Stimulated activated CD8-positive, alpha-beta memory T cell treated with anti-CD3 and anti-CD28 coated beads, Interleukin-15, amount 100 ng/mL, for 1 hour (primary cell): ENCODE measurements around the gene FGF7.
"Not testable (repeated sequence)": the region's sequence is repeated elsewhere in the genome, so short reads cannot be mapped to it uniquely, and the experiment has no call there.

Experiments
- DNase-seq: peaks from one replicate; pipeline ENCODE4 v3.0.0-alpha.2; 2020; ENCODE audit warnings: low read depth

FGF7 gene, protein sequence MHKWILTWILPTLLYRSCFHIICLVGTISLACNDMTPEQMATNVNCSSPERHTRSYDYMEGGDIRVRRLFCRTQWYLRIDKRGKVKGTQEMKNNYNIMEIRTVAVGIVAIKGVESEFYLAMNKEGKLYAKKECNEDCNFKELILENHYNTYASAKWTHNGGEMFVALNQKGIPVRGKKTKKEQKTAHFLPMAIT

GRCh38 chr15:49423021-49423420 is at the start of gene FGF7:
Gene FGF7 (plus strand): TSS chr15:49423242. CDS start chr15:49424298, 1,056 bp downstream.
- DNase-seq = no peak

- no peak for DNase-seq
Measured at GRCh38 chr15:49379996-49380395, 43.0 kb upstream of the FGF7 start.

GRCh38 chr15:49380912-49381311 is 42.1 kb upstream of the FGF7 start:
- no peak for DNase-seq

DNA sequence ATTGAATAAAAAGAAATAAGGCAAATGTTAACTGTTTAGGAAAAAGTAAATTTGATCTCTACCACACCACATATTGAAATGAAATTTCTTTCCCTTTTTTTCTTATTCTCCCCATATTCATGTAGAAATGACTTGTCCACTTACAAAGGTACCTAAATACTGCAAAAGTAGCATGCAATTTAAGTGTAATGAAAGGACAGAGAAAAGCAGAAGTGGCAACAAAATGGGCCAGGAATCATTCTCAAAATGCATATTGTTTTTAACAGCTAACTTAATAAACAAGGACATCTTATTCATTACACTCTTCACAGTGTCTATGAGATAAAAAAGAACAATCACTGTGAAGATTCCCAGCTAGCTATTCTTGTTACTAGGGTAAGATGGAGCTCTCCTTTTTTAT is 40.6 kb upstream of the FGF7 start:
- no peak for DNase-seq

GRCh38 chr15:49383266-49383665 is 39.8 kb upstream of the FGF7 start:
- DNase-seq = no peak

DNA sequence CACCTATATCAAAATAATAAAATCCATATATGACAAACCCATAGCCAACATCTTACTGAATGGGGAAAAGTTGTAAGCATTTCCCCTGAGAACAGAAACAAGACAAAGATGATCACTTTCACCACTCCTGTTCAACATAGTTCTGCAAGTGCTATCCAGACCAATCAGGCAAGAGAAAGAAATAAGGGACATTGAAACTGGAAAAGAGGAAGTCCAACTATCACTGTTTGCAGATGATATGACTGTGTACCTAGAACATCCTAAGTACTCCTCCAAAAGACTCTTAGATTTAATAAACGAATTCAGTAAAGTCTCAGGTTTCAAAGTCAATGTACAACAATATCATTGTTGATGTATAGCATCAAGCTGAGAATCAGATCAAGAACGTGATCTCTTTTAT is 35.6 kb upstream of the FGF7 start:
- DNase-seq = no peak

- not testable (repeated sequence) for DNase-seq
Measured at GRCh38 chr15:49402515-49403296, 20.3 kb upstream of the FGF7 start.

DNA sequence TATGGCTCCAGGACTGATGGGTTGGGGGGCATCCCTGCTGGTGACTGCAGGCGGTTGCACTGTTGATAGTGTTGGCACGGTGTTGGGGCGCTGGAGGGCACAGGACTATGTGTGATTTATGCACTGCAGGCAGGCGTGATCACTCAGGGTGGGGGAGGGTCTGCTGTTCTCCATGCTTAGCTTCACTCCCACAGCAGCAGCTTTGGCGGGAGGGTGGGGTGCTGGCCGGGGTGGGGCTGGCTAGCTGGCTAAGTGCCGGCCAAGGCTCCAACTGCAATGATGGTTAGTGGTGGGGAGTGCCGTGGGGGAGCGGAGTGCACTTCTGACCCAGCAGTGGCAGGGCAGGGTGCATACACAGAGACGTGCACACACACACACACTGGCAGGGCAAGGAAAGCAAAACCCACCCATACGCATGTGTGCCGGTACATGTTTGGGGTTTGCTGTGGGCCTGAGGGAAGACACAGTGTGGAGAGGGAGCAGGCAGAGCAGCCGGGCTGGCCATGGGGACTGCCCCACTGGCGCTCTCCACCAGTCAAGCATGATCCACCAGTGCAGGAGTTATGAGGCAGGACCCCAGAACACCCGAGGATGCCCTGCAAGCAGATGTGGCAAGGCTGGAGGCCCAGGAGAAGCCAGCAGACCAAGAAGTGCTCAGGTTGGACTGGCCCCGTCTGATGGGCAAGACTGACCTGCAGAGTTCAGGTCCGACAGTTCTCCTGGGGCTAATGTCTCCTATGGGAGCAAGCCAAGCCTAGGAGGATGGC is 16.5 kb upstream of the FGF7 start:
- no peak for DNase-seq

DNA sequence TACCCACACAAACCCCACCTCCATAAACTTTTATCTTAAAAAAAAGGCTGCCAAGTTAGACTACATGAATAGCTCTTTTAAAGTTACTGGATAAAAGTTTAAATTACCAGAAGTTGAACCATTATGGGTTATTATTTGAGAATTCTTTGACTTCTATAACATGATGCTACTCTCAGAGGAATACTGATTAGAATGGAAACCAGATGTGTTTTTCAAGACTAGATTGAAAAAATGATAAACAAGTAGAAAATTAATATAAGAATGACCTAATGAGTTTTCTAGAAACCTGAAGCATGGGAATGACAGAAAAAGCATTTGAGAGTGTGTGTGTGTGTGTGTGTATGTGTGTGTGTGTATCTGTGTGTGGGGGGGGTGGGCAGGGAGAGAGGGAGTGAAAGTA is 12.4 kb upstream of the FGF7 start:
- DNase-seq = no peak

GRCh38 chr15:49412797-49413196 is 10.2 kb upstream of the FGF7 start:
- no peak for DNase-seq

DNA sequence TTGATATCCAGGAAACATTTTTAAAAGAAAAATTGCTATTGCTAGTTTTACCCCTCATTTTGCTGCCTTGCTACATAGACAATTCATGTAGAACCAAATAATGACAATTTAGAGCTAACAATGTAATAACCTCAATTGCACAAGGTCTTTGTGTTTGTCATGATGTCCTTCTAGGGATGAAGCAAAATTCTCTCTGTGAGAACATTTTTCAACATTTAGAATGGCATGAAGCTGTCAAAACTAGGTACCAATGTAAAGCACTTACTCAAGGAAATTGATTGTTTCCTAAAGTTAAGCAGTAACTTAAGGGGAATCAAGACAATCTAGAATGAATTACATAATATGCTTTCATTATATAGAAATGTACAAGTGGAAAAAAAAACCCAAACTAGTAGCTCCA is 7.9 kb upstream of the FGF7 start:
- DNase-seq = no peak

DNA sequence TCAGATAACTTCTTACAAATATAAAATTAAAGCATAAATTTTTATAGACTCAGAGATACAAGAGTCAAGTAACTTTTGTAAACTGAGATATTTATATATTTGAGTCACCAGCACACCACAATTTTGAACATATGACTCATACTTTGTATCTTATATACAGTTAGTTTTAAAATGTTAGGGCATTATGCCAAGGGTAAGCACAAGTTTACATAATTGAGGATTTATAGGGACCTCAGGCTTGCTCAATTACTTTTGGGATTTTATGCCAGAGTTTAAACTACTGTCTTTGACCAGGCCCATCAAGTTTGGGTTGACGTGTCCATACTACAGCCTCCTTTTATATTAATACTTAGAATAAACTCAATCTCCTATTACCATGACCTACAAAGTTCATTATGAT is 7.4 kb upstream of the FGF7 start:
- no peak for DNase-seq

DNA sequence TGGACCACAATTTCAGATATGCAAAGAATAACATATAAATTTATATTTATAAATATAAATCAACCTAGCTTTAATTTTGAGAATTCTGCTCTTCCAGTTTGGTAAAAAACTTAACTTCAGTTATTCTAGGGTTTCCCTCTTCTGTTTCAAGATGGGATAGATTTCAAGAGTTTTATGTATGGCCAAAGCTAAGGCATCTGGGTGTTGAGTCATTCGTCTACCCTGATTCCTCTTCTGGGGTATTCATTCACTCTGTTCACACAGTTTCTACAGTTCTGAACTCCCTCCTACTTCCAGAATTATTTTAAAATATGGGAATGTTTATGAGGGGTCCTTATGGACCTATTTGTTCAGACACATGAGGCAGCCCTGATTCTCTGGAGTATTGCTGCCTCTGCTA is 4.2 kb upstream of the FGF7 start:
- DNase-seq = no peak

DNA sequence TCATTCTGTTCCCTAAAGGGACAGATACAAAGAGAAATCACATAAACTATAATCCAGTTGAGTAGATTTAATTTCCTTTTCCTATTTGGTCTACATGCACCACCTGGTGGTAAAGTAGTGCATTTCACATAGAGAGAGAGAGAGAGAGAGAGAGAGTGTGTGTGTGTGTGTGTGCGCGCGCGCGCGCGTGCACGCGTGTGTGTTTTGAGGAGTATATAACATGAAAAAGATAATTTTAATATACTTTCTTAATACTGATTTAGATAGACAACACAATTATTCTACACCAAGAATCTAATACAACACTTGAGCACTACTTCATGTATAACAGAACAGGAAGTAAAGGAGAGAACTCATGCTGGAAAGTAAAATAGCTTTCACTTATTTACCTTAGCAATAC is 1.1 kb upstream of the FGF7 start:
- DNase-seq = no peak

- no peak for DNase-seq
Measured at GRCh38 chr15:49423901-49424550, 984 bp downstream of the FGF7 start.

DNA sequence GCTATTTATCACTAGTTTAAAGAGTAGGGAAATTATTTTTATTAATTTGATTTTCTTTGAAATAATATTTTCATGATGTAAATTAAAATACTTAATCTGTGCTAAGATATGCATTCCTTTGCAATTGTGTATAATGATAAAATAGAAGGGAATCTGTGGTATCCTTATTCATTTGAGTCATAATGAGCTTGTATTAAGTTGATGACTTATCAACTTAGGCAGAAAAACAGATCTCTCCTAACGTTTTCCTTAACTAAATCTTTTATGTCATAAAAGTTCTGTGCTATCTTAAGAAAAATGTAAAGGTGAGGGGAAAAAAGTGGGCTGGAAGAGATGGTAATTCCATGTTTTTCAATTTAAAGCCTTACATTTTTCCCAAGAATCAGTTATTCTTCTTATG is 1.9 kb downstream of the FGF7 start:
- DNase-seq = no peak

DNA sequence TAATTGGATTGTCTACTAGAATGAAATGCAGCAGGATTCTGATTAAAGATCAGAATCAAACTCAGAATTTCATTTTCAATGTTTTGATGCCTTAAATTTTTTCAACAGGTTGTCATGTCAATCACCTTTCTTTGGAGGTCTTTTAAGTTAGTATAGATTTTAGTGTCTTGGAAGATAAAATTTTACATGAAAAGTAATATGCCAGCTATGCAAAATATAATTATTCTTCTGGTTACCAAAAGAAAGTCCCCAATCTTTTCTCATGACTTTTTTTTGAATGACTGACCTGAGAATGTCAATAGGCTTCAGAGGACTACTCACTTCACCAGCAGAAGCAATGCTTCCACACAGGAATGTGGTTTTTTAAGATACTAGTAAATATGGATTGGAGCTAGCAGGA is 4.3 kb downstream of the FGF7 start:
- DNase-seq = no peak

DNA sequence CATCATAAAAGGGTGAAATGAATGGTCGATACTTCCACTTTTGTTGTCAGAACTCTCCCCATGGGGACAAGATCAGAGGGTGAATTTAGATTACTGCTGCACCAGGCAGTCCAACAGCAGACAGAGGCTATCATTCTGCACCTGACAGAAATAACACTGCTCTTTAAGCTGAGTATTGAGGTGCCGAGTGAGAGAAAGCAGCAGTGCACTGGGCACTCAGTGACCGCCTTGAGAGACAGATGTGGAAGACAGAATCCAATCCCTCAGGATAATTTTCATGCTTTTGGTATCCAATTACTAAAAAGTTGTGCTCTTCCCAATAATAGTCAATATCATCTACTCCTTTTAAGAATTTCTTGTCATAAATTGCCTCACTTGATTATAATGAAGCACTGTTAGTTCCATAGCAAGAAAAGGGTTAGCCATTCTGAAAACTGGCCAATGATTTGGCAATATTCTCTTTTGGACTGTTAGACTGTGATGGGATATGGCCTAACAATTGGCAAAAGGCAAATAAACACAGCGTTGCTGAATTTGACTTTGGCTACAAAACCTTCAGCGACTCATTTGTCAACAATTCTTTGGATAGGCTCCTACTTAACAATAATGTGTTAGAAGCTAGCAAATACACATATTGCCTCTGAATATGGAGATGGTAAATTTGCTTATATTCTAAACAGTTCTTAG is 5.5 kb downstream of the FGF7 start:
- no peak for DNase-seq

GRCh38 chr15:49430046-49430445 is 7.0 kb downstream of the FGF7 start:
- DNase-seq = no peak

- DNase-seq = no peak
Measured at GRCh38 chr15:49435174-49435573, 12.1 kb downstream of the FGF7 start.

GRCh38 chr15:49436751-49437150 is 13.7 kb downstream of the FGF7 start:
- DNase-seq = no peak
